Right lobe of liver (tissue), 4 donors: Measurements from ENCODE around the gene C1QTNF8.

Experiments
- POLR2A ChIP-seq: fragments of 450-650 bp; IDR thresholded peaks from one replicate; pipeline ENCODE4 v1.6.1; 2017; ENCODE audit warnings: antibody characterized with exemption, mild to moderate bottlenecking
- TF ChIP-seq, protein P1 (sequence below), 4 donors: fragments of 200-600 bp in 3 of 4; fragments of 450-650 bp in 1 of 4; IDR thresholded peaks; one replicate each; pipeline versions ENCODE4 v1.5.1 to v1.8.0; 2016 to 2022; ENCODE audit warnings: antibody characterized with exemption in 4 of 4, mild to moderate bottlenecking in 2 of 4
- donor health status: DM: no; HTN: no; CAD: no.
- donor health status: DM: no; HTN: no; CAD: no.
- donor health status: DM: no; HTN: yes; CAD: no.

- no peak for TF ChIP-seq POLR2A
- TF ChIP-seq, protein P1, sequence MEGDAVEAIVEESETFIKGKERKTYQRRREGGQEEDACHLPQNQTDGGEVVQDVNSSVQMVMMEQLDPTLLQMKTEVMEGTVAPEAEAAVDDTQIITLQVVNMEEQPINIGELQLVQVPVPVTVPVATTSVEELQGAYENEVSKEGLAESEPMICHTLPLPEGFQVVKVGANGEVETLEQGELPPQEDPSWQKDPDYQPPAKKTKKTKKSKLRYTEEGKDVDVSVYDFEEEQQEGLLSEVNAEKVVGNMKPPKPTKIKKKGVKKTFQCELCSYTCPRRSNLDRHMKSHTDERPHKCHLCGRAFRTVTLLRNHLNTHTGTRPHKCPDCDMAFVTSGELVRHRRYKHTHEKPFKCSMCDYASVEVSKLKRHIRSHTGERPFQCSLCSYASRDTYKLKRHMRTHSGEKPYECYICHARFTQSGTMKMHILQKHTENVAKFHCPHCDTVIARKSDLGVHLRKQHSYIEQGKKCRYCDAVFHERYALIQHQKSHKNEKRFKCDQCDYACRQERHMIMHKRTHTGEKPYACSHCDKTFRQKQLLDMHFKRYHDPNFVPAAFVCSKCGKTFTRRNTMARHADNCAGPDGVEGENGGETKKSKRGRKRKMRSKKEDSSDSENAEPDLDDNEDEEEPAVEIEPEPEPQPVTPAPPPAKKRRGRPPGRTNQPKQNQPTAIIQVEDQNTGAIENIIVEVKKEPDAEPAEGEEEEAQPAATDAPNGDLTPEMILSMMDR (IDR thresholded peaks at IDR 0.05) = no peak
Observed at GRCh38 chr16:1059310-1059709, 36.7 kb downstream of the C1QTNF8 start.
